Sigmoid colon (tissue), 4 donors: Measurements from ENCODE around the gene CCDC24.

Experiments used
- CTCF ChIP-seq, 4 experiments: fragments of 450-650 bp in 3 of 4; fragments of 200-600 bp in 1 of 4; IDR thresholded peaks; one replicate each; pipeline ENCODE4 v1.5.1; 2016 to 2019; ENCODE audit warnings: antibody characterized with exemption in 4 of 4, mild to moderate bottlenecking in 3 of 4, moderate library complexity in 2 of 4
- POLR2AphosphoS5 ChIP-seq, 4 donors: sonication (generic); formaldehyde crosslinking; IDR thresholded peaks; one replicate each; pipeline ENCODE4 v1.6.1; 2017; ENCODE audit warnings: antibody characterized with exemption in 4 of 4

- TF ChIP-seq CTCF (IDR thresholded peaks at IDR 0.05) (no peak), POLR2AphosphoS5 (IDR thresholded peaks at IDR 0.05) (no peak)
Observed at GRCh38 chr1:44008259-44008658, 16.9 kb downstream of the CCDC24 start.
